Renal cortex interstitium (tissue), 11 donors: Measurements from ENCODE around the gene SAMD9. TPM values are rescaled to one million over a fixed set of nuclear protein-coding genes. Genes with fewer than 3 reads are reported as not detected.
"Not testable (repeated sequence)": the region's sequence is repeated elsewhere in the genome, so short reads cannot be mapped to it uniquely, and the experiment has no call there.

Experiments
- DNase-seq, 11 donors: peaks; one replicate each; pipeline ENCODE4 v3.0.0-alpha.2; 2013; ENCODE audit warnings: low read depth in 9 of 11, low spot score in 4 of 11; ENCODE audit errors: extremely low read depth in 1 of 11
- polyA plus RNA-seq, 3 donors: library from polyadenylated mRNA; unstranded; fragments of 120-200 nt; gene quantifications; one replicate each; pipeline ENCODE4 v1.2.1, GENCODE V29; 2013; ENCODE audit not compliant: insufficient read length in 3 of 3

SAMD9 gene
- polyA plus RNA-seq, 3 donors = 4.7 to 6.4 (median 5.2) TPM

- no peak for DNase-seq
Measured at GRCh38 chr7:93133005-93133404, 15.2 kb upstream of the SAMD9 start.

DNA sequence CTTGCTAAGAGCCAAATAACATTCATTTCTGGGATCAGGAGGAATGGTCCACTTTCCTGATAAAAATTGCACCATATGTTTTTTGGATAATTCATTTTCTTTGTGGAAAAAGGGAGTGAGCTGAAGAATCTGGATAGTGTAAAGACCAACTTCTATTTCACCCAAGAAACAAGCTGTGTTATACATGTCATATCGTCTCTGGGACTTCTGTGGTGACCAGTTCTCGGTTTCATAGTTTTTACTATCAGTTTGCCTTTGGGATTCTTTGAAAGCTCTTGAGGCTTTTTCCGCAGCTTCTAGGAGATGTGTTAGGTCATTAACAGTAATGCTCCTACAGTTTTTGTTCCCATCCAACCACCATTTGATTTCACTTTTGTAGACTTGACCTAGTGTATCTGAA lies 14.4 kb upstream of the SAMD9 start:
- DNase-seq = no peak

DNA sequence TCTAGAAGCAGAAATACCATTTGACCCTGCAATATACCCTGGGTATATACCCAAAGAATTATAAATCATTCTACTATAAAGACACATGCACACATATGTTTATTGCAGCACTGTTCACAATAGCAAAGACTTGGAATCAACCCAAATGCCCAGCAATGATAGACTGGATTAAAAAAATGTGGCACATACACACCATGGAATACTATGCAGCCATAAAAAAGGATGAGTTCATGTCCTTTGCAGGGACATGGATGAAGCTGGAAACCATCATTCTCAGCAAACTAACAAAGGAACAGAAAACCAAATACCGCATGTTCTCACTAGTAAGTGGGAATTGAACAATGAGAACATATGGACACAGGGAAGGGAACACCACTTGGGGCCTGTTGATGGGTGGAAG lies 9.2 kb upstream of the SAMD9 start:
- not testable (repeated sequence) for DNase-seq

DNA sequence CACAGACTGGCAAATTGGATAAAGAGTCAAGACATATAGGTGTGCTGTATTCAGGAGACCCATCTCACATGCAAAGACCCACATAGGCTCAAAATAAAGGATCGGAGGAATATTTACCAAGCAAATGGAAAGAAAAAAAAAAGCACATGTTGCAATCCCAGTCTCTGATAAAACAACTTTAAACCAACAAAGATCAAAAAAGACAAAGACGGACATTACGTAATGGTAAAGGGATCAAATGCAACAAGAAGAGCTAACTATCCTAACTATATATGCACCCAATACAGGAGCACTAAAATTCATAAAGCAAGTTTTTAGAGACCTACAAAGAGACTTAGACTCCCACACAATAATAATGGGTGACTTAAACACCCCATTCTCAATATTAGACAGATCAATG lies 5.8 kb upstream of the SAMD9 start:
- not testable (repeated sequence) for DNase-seq

DNA sequence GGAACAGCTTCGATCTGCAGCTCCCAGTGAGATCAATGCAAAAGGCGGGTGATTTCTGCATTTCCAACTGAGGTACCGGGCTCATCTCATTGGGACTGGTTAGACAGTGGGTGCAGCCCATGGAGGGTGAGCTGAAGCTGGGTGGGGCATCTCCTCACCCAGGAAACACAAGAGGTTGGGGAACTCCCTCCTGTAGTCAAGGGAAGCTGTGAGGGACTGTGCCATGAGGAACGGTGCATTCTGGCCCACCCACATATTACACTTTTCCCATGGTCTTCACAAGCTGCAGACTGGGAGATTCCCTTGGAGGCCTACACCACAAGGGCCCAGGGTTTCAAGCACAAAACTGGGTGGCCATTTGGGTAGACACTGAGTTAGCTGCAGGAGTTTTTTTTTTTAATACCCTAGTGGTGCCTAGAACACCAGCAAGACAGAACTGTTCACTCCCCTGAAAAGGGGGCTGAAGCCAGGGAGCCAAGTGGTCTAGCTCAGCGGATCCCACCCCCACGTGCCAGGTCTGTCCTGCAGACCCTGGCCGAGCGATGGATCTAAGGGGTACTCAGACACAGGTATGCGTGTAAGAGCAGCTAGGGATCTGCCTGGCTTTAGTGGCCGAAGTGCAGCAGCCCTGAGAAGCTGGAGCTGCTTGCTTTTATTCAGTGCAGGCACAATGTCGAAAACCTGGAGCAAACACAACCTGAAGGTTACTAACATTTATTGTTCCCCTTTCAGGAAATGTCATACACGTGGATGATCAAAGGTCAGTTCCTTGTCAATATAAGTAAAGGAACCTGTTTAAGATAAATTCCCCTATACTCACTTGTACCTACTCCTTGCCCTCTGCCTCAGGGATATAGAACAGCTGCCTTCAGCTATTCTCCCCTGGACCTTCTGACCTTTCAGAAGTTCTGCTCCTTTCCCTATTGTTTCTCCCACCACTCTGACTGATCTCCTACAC lies 3.1 kb upstream of the SAMD9 start:
- DNase-seq = no peak

DNA sequence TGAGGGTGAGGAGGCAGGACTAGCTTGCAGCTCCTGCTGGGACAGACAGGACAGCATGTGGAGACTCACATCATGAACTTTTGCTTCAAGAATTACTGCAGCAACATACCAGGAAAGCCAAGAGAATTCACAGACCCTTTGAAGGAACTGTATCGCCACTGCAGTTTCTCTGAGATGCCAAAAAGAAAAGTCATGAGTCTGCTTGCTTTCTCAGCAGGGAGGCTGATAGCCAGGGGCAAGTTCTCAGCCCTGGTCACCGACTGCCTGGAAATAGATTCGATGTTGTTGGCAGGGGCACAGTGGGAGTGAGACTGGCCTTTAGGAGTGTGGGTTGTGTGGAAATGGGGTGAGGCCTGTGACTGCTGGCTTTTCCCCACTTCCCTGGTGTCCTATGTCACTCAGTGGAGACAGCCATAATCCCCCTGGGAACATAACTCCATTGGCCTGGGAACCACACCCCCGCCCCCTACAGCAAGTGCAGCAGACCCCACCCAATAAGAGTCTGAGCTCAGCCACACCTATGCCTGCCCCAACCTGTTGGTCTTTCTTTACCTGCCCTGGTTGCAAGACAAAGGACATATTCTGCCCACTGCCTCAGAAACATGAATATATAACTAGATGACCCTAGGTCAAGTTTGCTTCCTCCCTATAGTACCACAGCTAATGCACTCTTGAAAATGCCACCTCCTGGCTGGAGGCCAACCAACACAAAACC lies 1.6 kb upstream of the SAMD9 start:
- no peak for DNase-seq

- no peak for DNase-seq
Measured at GRCh38 chr7:93117327-93117726, 452 bp downstream of the SAMD9 start.

DNA sequence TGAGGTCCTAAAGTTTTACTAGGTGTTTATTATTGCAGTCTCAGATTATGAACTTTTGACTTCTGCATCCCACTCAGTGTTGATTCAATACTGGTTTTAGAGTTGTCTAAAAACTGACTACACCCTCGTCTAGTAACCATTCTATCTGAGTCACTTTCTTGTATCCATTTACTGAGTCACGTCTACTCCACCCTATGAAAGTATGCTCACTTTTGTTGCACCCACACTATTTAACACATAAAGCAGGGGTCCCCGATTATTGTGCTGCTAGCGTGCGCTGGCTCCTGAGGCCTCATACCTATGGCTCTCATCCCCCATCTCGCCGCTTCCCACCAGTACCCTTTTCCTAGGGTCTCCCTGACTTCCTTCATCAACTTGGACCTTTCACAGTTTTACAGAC lies 2.0 kb downstream of the SAMD9 start:
- DNase-seq = no peak

GRCh38 chr7:93108003-93108402 lies 9.8 kb downstream of the SAMD9 start:
- DNase-seq = no peak

- no peak for DNase-seq
Measured at GRCh38 chr7:93097388-93097787, 20.4 kb downstream of the SAMD9 start.

DNA sequence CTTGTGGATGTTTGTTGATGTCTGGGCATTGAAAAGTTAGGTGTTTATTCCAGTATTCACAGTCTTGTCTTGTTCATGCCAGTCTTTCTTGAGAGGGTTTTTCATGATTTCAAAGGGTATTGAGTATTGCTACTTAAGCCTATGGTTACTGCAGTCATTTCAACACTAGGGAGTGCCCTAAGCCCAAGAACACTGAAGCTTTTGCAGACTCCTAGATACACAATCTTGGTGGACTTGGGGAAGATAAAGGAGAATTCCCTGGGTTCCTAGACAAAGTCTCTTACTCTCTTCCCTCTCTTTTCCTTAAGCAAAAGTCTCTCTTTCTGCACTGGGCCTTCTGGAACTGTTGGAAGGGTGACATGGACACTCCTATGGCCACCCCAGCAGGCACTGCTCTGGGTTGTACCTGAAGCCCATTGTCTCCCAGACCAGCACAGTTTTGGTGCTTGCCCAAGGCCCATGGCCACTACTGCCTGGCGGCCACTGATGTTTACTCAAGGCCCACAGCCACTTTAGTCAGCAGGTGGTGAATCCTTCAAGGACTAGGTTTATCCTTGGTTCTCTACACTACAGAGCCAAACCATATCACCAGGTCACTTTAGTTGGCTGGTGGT lies 24.9 kb downstream of the SAMD9 start:
- no peak for DNase-seq

DNA sequence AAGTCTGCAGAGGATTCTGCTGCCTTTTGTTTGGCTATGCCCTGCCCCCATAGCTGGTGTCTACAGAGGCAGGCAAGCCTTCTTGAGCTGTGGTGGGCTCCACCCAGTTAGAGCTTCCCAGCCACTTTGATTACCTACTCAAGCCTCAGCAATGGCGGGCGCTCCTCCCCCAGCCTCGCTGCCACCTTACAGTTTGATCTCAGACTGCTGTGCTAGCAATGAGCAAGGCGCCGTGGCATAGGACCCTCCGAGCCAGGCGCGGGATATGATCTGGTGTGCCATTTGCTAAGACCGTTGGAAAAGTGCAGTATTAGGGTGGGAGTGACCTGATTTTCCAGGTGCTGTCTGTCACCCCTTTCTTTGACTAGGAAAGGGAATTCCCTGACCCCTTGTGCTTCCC lies 44.4 kb downstream of the SAMD9 start:
- not testable (repeated sequence) for DNase-seq

GRCh38 chr7:93062599-93062998 lies 55.2 kb downstream of the SAMD9 start:
- DNase-seq = no peak

DNA sequence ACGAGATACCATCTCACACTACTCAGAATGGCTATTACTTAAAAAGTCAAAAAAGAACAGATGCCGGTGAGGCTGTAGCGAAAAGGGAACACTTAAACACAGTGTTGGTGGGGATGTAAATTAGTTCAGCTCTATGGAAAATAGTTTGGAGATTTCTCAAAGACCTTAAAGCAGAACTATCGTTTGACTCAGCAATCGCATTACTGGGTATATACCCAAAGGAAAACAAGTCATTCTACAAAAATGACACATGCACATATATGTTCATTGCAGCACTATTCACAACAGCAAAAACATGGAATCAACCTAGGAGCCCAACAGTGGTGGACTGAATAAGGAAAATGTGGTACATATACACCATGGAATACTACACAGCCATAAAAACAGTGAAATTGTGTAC lies 56.9 kb downstream of the SAMD9 start:
- DNase-seq = no peak

GRCh38 chr7:93060025-93060424 lies 57.8 kb downstream of the SAMD9 start:
- no peak for DNase-seq

GRCh38 chr7:93056621-93057020 lies 61.2 kb downstream of the SAMD9 start:
- DNase-seq = not testable (repeated sequence)

DNA sequence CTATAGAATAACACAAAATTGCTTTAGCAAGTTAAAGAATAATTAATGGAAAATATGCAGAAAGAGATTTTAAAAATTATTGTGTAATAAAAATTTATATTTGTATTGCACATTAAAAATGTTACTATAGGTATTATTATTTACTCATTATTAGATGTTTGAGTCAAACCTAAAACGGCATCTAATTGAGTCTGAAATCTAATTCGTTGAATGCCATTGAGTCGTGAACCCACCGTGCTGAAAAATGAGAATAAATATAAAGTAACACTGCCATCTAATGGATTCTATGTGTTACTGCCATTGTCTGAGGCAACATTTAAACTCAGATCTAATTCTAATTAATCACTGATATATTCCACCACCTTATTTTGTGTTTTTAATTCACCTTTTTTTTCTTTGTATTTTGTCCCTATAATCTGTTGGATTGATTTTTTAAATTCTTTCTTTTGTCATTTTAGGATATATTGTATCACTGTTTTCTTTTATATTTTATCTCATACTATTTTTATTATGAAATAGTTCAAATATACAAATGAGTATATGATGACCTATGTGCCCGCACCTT lies 62.2 kb downstream of the SAMD9 start:
- DNase-seq = peak in 9 of 11 donors; percentile 8 to 38 (median 27)

DNA sequence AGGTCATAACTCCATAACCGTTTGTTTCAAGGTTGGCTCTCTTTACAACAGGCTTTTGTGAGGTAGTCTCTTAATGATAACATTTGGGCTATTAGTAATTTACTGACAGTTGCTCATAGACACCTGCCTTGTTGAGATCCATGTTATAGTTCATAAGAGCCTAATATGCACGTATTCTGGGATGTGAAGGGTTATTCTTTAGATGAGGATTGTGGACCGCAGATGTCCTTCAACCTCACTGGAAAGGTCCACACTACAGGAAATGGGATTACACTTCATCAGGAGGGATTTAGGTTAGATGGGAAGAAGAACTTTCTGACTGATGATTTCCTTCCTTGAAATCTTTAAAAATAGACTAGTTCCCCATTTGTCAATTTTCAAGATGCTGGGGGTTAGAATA lies 62.8 kb downstream of the SAMD9 start:
- no peak for DNase-seq
